GM18517 (cell line): Measurements from ENCODE around the gene CDC42EP5.
"Not testable (repeated sequence)": the region's sequence is repeated elsewhere in the genome, so short reads cannot be mapped to it uniquely, and the experiment has no call there.

Experiments used
- ATAC-seq: cut with Tn5 transposase; IDR thresholded peaks from one replicate; pipeline ENCODE4 v1.9.1; 2021; ENCODE audit warnings: mild to moderate bottlenecking, moderate library complexity; ENCODE audit not compliant: unreplicated experiment

The CDC42EP5 gene

DNA sequence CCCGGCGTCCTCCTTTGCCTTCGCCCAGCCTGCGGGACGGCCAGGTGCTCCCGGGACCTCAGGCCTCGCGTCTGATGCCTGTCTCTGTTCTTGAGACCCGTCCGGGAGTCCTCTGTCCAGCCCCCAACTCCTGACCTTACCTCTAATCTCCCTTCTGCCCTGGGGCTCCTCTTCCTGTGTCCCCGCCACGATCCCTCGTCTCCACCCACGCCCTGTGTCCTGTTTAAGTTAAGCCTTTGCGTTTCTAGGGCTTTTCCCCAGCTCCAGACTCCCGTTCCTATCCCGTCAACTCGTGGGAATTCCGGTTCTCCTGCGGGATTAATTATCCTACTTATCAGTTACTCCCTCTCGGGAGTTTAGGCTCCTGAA lies 23.4 kb downstream of the CDC42EP5 start:
- ATAC-seq = no peak

GRCh38 chr19:54448774-54449700 lies 24.1 kb downstream of the CDC42EP5 start, which contains the start of gene LENG8:
Gene LENG8 (plus strand): TSS chr19:54449199. CDS start chr19:54451345, 2,146 bp downstream.
- ATAC-seq = peak; percentile 74

- ATAC-seq = no peak
Observed at GRCh38 chr19:54448040-54448773, 24.9 kb downstream of the CDC42EP5 start.

- not testable (repeated sequence) for ATAC-seq
Observed at GRCh38 chr19:54446349-54446748, 26.7 kb downstream of the CDC42EP5 start.

- ATAC-seq = no peak
Observed at GRCh38 chr19:54444737-54445136, 28.4 kb downstream of the CDC42EP5 start.

GRCh38 chr19:54440641-54441040 lies 32.5 kb downstream of the CDC42EP5 start:
- no peak for ATAC-seq

DNA sequence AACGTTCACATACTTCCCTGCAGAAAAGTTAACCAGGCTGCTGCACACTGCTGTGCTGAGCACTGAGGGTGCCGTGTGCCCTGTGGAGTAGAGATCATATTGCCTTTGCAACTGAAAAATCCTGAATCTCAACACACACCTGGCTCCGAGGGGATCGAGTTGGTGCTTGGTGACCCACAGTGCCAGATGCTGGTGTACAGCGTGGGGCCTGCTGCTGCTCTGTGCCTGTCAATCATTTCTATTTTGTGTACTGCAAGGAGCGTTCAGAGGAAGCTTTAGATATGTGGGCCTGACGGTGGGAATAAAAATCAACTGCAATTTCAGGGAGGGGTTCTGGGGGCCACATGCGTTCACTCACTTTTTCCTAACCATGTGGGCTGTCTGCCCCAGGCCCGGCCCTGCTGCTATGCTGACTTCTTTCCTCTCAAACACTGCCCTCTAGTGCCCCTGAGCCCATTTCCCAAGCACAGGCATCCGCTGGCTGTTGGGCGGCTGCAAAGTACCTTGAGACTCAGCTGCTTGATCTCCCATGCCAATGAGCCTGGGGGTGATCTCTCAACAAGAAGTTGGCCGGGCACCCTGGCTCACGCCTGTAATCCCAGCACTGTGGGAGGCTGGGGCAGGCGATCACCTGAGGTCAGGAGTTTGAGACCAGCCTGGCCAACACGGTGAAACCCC lies 33.8 kb downstream of the CDC42EP5 start:
- no peak for ATAC-seq

DNA sequence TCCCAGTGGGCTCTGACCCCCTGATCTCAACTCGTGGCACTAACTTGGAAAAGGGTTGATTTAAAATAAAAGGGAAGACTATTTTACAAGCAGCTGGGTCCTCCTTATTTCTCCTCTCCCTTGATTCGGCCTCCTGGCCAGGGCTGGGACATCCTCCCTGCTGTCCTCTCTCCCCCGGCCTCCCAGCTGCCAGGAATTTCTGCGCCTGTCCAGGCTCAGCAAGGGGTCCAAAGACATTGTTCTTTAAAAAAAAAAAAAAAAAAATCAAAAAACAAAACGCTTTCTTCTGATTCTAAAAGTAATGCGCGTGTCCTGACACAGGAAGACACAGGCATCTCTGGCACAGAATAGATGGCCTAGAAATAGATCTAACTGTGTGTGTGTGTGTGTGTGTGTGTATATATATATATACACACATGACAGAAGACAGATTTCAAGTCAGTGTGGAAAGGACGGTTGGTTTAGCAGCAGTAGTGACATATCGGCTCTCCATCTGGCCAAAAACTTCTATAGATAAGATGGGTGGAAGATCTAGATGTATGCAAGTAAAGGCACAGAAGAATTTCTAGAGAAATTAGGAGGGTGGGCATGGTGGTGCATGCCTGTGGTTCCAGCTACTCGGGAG lies 36.4 kb downstream of the CDC42EP5 start:
- ATAC-seq = no peak

- ATAC-seq = no peak
Observed at GRCh38 chr19:54436031-54436523, 37.0 kb downstream of the CDC42EP5 start.

GRCh38 chr19:54435551-54436016 lies 37.5 kb downstream of the CDC42EP5 start:
- ATAC-seq = no peak

DNA sequence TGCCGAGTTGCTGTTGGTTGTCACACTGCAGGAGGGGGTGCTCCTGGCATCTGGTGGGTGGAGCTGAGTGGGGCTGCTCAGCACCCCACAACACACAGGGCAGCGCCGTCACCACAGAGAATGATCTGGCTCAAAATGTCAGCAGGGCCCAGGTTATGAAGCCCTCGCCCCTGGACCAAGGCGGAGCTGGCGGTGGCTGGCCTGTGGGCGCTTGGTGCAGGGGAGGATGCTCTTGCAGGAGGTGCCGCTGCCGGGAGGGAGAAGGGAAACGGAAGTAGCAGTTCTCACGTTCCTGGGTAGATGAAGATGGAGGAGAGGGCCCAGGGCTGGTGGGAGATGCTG lies 38.3 kb downstream of the CDC42EP5 start:
- ATAC-seq = no peak

DNA sequence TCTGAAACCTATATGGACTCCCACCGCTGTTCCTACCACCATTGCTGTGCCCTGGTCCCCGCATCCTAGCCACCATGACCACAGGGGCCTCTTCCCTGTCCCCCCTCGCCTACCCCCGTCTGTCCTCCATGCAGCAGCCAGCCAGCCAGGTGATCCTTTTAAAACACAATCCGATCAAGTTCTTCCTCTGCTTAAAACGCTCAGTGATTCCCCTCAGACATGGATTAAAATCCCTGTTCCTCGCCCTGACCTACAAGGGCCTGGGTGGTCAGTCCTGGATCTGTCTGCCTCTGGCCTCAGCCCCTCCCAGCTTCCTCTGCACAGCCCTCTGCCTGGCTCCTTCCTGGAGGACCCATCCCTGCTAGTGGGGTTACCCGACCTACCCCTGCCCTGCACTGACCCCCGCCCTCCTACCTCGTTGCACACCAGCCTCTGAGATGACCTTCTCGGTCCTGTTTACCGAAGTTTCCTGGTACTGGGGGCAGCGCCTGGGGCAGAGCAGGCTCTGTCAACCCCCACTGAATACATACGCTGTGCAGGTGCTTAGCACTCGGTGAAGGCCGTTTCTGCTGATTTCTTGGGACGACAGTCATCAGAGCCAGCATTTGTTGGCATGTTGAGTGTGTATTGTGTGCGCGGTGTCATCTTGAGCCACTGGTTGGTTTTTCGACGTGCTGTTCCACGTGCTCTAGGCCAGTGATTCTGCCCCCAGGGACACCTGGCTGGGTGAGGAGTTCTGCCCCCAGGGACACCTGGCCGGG lies 38.8 kb downstream of the CDC42EP5 start:
- ATAC-seq = no peak

- ATAC-seq = no peak
Observed at GRCh38 chr19:54433697-54434096, 39.4 kb downstream of the CDC42EP5 start.

DNA sequence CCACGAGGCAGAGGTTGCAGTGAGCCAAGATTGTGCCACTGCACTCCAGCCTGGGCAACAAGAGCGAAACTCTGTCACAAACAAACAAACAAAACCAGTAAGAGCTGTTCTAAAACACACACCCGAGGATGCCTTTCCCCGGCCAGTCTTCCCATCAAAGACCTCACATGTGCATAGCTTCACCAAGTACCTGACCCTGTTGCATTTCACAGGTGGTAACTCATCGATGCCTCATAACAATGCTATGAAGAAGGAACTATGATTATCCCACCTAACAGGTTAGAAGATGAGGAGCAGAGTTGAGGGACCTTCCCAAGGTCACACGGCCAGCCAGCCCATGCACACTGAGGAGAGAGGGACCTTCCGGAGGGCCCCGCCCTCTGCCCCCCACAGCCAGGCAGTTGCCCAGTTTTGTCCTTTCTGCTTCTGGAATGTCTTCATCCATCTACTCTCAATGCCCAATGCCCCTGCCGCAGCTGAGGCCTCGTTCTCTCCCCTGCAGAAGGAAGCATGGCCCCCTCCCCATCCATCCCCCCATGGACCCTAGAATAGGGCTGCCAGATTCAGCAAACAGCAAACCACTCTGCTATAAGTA lies 40.9 kb downstream of the CDC42EP5 start:
- no peak for ATAC-seq

- no peak for ATAC-seq
Observed at GRCh38 chr19:54431255-54431838, 41.7 kb downstream of the CDC42EP5 start.

GRCh38 chr19:54430306-54431254 lies 42.5 kb downstream of the CDC42EP5 start:
- no peak for ATAC-seq

DNA sequence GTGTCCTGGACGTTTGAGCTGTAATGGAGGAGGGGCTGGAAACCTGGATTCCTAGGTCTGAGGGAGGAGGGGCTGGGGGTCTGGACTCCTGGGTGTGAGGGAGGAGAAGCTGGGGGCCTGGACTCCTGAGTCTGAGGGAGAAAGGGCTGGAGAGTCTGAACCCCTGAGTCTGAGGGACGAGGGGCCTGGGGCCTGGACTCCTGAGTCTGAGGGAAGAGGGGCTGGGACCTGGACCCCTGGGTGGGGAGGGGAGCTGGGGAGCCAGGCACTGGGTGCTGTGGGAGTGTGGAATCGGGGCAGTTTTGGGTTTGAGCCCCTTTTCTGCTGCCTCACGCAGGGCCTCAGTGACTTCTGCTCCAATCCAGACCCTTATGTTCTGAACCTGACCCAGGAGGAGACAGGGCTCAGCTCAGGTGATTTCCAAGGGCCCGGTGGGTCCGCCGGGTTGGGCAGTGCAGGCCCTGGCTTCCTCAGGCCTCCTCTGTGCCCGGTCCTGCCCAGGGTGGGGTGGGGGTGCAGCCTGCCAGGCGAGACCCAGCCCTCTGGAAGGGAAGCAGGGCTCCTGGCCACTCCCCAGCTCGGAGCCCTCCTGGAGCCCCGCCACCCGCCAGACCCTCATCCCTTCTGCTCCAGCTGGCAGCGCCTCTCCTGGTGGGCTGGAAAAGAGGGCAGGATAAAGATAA lies 43.4 kb downstream of the CDC42EP5 start:
- ATAC-seq = no peak

GRCh38 chr19:54429176-54429495 lies 44.0 kb downstream of the CDC42EP5 start:
- ATAC-seq = no peak
